AG04449 (cell line): ENCODE data around the gene ZNF621.
"Not testable (repeated sequence)": the region's sequence is repeated elsewhere in the genome, so short reads cannot be mapped to it uniquely, and the experiment has no call there.

Source experiments
- CTCF ChIA-PET: fragments of 350-600 bp; formaldehyde crosslinking; extraction: SDS; loops from one replicate; lab custom pipeline; 2021; ENCODE audit warnings: antibody characterized with exemption; lab: Yijun Ruan, JAX
- POLR2A ChIA-PET: fragments of 400-600, 350-600 bp; formaldehyde crosslinking; extraction: SDS; loops from one replicate; lab custom pipeline; 2020; ENCODE audit warnings: antibody characterized with exemption, inconsistent platforms; lab: Yijun Ruan, JAX
- DNase-seq: peaks from one replicate; pipeline ENCODE4 v3.0.0-alpha.2; 2010; ENCODE audit warnings: low read depth, low spot score
- H3K4me3 ChIP-seq: 2 replicates; pipeline ENCODE4 v1.5.1; 2011; ENCODE audit warnings: low read depth, mild to moderate bottlenecking, control low read depth, low read length
- CTCF ChIP-seq: IDR thresholded peaks from one replicate; pipeline ENCODE4 v1.5.1; 2011; ENCODE audit warnings: mild to moderate bottlenecking, moderate library complexity, low read length, control low read depth, inconsistent platforms; ENCODE audit not compliant: insufficient read depth; ENCODE audit errors: missing control alignments

Gene ZNF621

GRCh38 chr3:40557575-40558161, 32.9 kb downstream of the ZNF621 start:
- POLR2A ChIA-PET: no interaction called here
- no peak for DNase-seq
- CTCF ChIA-PET: interaction anchor here (0.6 to 1.1 kb wide), 2 partner anchors 23 to 168 kb away, joined by 3 read pairs; no protein-coding TSS in a partner anchor
- H3K4me3 ChIP-seq: no peak overlapping the region
- no peak for TF ChIP-seq CTCF

DNA sequence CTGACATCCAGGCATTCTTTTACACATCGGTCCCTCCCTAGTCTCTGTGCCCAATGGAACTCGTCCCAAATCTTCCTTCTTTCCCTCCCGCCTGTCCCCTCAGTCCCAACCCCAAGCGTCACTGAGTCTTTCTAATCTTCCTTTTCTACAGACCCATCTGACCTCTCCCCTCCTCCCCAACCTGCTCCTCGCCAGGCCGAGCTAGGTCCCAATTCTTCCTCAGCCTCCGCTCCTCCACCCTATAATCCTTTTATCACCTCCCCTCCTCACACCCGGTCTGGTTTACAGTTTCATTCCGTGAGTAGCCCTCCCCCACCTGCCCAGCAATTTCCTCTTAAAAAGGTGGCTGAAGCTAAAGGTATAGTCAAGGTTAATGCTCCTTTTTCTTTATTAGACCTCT, 37.7 kb downstream of the ZNF621 start:
- CTCF ChIA-PET, H3K4me3 ChIP-seq, POLR2A ChIA-PET, DNase-seq: not testable (repeated sequence)

- CTCF ChIA-PET, DNase-seq, POLR2A ChIA-PET, H3K4me3 ChIP-seq: not testable (repeated sequence)
These were observed 40.9 kb downstream of the ZNF621 start for GRCh38 chr3:40565629-40566028.

DNA sequence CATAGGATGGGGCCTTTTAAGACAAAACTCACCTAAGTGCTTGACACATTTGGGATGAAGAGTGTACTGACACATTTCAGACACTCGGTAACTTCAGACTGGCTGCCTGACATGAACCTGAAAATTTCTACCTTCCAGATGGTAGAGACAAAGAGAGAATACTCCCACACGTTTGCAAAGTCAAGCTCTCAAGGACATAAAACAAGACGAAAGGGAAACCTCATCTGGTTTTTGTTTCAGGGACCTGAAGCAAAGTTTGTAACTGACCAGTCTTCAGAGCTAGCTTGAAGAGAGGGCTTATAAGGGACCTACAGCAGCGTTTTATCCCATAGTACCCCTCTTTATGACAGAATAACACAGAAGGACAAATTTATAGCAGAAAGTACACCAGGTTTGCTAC, 41.9 kb downstream of the ZNF621 start:
- ChIA-PET CTCF (interaction anchor here (1.0 to 4.2 kb wide), 4 partner anchors 8 to 17 kb away, joined by 3 to 19 read pairs (median 4); no protein-coding TSS in a partner anchor), POLR2A (no interaction called here)
- TF ChIP-seq CTCF: no peak
- DNase-seq: no peak
- no peak overlapping the region for H3K4me3 ChIP-seq

DNA sequence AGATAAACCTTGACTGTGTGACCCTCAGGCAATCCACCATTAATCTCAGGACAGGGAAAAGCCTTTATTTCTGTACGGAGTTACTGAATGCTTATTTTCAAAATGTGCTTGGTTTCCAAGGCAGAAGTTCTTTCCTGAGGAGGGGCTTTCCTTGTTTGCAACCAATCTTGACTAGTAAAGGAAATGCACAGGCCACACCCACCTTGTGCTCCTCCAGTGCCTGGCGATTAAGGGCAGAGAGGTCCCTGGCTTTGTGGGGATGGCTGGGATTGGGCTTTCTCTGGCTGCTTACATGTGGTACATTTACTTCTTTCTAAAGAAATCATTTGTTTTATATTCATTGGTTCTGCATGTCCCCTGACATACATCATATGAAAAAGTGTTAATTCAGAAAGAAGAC, 47.8 kb downstream of the ZNF621 start:
- no peak for TF ChIP-seq CTCF
- H3K4me3 ChIP-seq: no peak overlapping the region
- POLR2A ChIA-PET: no interaction called here
- no peak for DNase-seq
- CTCF ChIA-PET: interaction anchor here (2.0 to 2.2 kb wide), 2 partner anchors 8 to 11 kb away, joined by 7 to 12 read pairs; no protein-coding TSS in a partner anchor

GRCh38 chr3:40574050-40574449, 49.3 kb downstream of the ZNF621 start:
- ChIA-PET CTCF (interaction anchor here (2.9 kb wide), 1 partner anchor 11 kb away, joined by 17 read pairs; no protein-coding TSS in a partner anchor), POLR2A (no interaction called here)
- DNase-seq: no peak
- no peak overlapping the region for H3K4me3 ChIP-seq
- no peak for TF ChIP-seq CTCF

DNA sequence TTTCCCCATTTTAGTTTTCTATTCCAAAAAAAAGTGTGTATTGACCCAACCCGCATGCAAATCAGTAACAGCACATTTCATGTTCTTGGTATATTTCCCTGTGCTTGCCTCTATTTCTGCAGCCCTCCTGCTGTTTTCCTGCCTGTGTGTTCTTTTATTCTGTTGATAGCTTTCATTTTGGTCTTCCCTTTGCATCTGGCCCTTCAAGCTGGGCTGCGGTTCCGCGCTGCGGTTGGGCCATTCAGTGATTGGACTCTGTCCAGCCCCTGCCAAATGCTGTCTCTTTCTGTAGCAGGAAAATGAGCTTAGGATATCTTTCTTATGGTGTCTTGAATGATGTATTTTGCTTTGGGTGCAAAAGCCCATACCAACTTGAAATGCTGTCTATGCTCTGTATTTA, 49.9 kb downstream of the ZNF621 start:
- DNase-seq: no peak
- CTCF ChIA-PET: interaction anchor here (0.9 to 16.1 kb wide), 4 partner anchors 8 to 1304 kb away, joined by 3 to 297 read pairs (median 10); no protein-coding TSS in a partner anchor
- TF ChIP-seq CTCF: no peak
- POLR2A ChIA-PET: no interaction called here
- H3K4me3 ChIP-seq: no peak overlapping the region
